Endothelial cell of umbilical vein (primary cell): Measurements from ENCODE around the gene ABCD1.

Source experiments
- CTCF ChIP-seq, 2 donors: IDR thresholded peaks; 1 replicate in 1 of 2; 2 replicates in 1 of 2; pipeline ENCODE4 v1.5.1; 2011; ENCODE audit warnings: low read length in 2 of 2, mild to moderate bottlenecking in 2 of 2, moderate library complexity in 2 of 2, control low read depth in 1 of 2, inconsistent platforms in 1 of 2, low read depth in 1 of 2; ENCODE audit not compliant: insufficient read depth in 1 of 2; ENCODE audit errors: extremely low read depth in 1 of 2
- EZH2 ChIP-seq: IDR thresholded peaks from 2 replicates; pipeline ENCODE4 v1.6.1; 2012; ENCODE audit warnings: borderline replicate concordance, low read depth, mild to moderate bottlenecking, moderate library complexity, low read length, inconsistent platforms; ENCODE audit not compliant: severe bottlenecking
- POLR2A ChIP-seq: IDR thresholded peaks from 2 replicates; pipeline ENCODE4 v1.6.1; 2012; ENCODE audit warnings: low read depth, mild to moderate bottlenecking, control low read depth, low read length

- TF ChIP-seq CTCF (IDR thresholded peaks at IDR 0.05; ENCODE audit: extremely low read depth in 1 of 2, insufficient read depth in 1 of 2, low read depth in 1 of 2, low read length in 2 of 2) (no peak), POLR2A (no peak), EZH2 (no peak)
These were observed 7.7 kb downstream of the ABCD1 start for GRCh38 chrX:153732401-153732800.
